Umbilical cord (tissue), 2 donors: Measurements from ENCODE around the gene GLCE. TPM values are rescaled to one million over a fixed set of nuclear protein-coding genes. Genes with fewer than 3 reads are reported as not detected.
"Not testable (repeated sequence)": the region's sequence is repeated elsewhere in the genome, so short reads cannot be mapped to it uniquely, and the experiment has no call there.

Experiments
- DNase-seq: peaks from one replicate; pipeline ENCODE4 v3.0.0-alpha.2; 2015; ENCODE audit warnings: low spot score
- total RNA-seq: library from RNA; depleted of rRNA; stranded (reverse); fragments of >200 nt; gene quantifications from one replicate; pipeline ENCODE4 v1.2.3, GENCODE V29; 2014; ENCODE audit warnings: low replicate concordance; ENCODE audit not compliant: insufficient read depth

The GLCE gene
- total RNA-seq, 1 donor from 2014 or later, result 33.5 TPM

DNA sequence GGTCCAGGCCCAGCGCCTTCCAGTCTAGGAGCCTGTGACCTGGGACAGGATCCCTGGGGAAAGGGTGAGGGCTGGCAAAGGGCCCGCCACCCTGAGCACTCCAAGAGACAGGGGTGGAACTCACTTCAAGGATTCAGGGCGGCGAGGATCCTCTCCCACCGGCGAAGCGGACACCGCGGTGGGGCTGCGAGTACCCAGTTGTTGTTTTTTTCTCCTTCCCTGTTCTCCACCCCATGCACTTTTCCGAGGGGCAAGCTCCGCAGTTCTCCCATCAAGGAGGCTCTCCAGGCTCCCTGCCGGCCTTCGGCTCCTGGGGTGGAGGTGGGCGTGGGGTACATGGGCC lies 137.9 kb downstream of the GLCE start:
- no peak for DNase-seq

DNA sequence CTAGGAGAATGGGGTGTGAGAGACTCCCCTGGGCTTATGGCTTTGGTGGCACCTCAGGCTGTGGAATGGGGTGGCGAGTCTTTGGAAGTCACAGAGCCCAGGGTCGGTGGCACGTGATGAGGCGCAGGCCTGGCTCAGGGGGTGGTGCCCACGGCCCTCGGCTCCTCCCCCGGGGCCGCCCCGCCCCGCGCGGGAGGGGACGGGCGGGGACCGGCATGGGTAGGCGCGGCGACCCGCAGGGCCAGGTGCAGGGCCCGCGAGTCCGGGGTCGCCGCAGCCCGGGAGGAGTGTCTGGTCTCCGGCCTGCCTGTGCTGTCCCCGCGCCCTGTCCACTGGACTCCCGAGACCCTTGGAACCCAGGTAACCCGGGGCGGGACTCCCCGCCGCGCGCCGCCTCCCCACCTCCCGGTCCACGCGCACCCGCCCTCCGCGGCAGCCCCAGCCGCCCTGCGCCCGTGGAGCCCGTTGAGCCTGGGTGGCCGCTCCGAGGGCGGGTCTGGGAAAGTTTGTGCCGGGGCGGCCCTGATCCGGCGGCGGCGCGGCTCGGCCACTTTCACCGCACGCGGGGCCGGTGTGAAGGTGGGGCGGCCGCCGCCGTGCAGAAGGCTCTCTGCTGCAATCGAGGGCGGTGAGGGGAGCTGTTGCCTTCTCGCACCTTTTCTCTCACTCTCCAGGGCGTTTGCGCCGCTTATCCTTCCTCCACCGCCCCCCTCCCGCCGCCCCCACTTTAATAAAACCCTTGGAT lies 138.4 kb downstream of the GLCE start, which contains the start of gene PAQR5:
Gene PAQR5 (plus strand): TSS at position 216 of the 745 bp plus-strand sequence. CDS start 61,169 bp downstream, outside the sequence.
- no peak for DNase-seq

- no peak for DNase-seq
Observed at GRCh38 chr15:69299451-69299886, 139.0 kb downstream of the GLCE start.

DNA sequence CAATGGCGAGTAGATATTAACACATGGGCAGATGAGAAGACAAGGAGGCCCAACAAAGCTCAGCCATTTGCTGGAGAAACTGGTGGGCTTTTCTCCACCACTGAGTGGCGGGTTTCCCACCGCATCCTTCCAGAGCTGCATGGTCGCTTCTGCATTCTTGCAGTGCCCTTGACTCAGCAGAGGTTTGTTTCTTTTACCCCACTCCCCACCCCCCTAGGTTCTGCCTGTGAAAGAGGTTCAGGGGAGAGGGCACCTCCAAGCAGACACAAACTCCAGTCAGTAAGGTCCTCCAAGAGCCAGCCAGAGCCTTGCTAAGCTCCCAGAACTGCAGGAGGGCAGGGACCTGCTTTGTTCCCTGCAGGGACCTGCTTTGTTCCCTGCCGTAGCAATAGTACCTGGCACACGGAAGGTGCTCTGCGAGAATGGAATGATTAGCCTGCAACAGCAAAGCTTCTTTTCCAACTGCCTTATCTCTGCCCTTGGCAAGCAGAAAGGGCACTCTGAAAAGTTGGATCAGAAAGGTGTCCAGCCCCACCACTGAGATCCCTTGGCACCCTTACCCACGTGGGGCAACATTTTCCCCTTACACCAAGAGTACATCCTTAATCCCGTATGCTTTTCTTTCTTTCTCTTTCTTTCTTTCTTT lies 139.6 kb downstream of the GLCE start:
- no peak for DNase-seq

DNA sequence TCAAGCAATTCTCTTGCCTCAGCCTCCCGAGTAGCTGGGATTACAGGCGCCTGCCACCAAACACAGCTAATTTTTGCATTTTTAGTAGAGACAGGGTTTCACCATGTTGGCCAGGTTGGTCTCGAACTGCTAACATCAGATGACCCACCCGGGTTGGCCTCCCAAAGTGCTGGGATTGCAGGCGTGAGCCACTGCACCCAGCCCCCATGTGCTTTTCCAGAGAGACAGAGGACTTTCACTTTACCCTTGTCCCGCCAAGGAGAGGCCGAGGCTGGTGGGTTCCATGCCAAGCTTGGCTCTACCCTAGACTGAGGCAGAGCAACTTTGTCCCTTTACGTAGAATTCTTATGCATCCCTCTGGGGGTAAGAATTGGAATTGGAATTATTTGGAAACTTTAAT lies 140.7 kb downstream of the GLCE start:
- not testable (repeated sequence) for DNase-seq

DNA sequence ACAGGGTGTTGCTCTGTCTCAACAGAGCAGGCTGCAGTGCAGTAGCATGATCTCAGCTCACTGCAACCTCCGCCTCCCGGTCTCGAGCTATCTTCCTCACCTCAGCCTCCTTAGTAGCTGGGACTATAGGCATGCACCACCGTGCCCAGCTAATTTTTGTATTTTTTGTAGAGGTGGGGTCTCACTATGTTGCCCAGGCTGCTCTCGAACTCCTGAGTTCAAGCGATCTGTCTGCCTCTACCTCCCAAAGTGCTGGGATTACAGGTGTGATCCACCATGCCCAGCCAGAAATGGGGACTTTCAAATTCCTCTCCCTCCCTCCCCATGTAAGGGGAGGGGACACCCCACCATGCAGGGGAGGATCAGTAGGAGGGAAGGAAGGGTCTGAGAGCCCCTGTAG lies 141.7 kb downstream of the GLCE start:
- DNase-seq, result not testable (repeated sequence)

GRCh38 chr15:69302929-69303328 lies 142.5 kb downstream of the GLCE start:
- DNase-seq, result no peak

- no peak for DNase-seq
Observed at GRCh38 chr15:69303337-69304181, 143.1 kb downstream of the GLCE start.

GRCh38 chr15:69304182-69304545 lies 143.7 kb downstream of the GLCE start:
- no peak for DNase-seq

- no peak for DNase-seq
Observed at GRCh38 chr15:69305204-69305931, 144.9 kb downstream of the GLCE start.

DNA sequence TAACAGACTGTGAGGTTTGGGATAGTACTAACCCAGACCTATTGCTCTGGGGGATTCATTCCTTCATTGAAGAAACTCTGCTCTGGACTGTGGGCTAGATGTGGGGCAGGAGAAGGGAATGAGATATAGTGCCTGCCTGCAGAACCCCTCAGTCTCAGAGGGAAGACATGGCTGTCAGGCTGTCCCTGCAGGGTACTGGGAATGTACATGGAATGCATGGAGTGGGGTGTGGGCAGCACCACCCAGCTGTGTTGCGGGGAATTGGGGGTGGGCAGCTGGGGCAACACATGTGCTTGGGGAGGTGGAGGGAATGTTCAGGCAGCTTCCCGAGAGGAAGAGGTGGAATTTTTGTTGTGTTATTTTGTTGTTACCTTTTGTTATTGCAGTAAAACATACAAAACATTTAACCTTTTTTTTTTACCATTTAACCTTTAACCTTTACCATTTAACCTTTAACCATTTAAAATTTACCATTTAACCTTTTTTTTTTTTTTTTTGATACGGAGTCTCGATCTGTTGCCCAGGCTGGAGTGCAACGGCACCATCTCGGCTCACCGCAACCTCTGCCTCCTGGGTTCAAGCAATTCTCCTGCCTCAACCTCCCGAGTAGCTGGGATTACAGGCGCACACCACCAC lies 145.6 kb downstream of the GLCE start:
- no peak for DNase-seq

- DNase-seq, result no peak
Observed at GRCh38 chr15:69307939-69308338, 147.5 kb downstream of the GLCE start.

DNA sequence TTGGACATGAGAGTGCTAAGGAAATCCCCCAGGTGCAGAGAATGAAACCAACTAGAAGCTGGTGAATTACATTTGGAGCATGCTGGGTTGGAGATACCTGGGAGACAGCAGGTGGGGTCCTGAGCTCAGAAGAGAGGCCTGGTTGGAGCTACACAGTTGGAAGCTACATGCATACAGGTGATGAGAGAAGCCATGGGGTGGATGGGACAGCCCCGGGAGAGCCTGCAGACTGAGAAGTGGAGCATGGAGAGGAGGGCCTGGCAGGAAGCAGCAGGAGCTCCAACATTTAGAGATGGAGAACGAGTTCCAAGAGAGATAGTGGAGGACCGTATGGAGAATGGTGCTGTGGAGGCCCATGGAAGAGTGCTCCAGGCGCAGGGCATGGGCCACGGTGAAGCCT lies 148.5 kb downstream of the GLCE start:
- DNase-seq, result no peak

DNA sequence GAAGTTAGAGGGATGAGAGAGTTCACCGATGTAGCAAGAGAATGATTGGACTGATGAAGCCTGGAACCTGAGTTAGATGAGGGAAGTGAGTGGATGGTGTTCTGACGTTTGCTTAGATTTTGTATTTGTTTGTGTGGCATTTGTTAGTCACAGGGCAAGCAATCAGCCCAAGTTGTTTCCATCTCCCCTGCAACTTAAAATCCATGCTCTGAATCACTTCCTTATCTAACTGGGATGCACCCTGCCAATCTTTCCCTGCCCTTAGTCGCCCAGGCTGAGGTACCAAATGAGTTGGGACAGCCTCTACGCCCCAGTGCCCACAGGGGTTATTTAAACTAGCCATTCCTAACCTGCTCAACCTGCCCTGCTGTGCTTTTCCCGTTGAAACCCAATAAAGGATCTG lies 150.9 kb downstream of the GLCE start:
- DNase-seq, result no peak

DNA sequence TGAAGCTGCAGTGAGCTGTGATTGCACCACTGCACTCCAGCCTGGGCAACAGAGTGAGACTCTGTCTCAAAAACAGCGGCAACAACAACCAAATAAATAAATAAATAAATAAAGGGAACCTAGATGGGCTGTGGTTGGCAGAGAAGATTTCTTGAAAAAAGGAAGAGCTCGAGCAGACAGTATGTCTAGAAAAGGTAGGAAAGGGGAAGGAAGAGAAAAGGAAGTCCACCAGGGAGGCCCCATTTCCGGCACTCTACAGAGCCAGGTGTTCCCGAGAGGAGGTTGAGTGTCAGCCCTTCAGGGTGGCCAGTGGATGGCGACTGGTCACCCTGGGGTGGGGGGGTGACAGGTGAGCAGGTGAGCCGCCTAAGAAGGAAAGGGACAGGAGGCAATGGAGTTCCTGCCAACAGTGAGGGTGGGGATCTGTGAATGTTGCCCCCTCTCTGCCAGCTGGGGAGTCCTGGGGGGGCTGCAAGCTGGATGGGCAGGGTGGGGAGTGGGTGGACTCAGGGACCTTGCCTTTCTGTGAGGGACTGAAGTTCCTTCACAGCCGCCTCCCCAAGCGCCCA lies 153.1 kb downstream of the GLCE start:
- DNase-seq, result peak; percentile 20

GRCh38 chr15:69314131-69314530 lies 153.7 kb downstream of the GLCE start:
- no peak for DNase-seq

- DNase-seq, result no peak
Observed at GRCh38 chr15:69314736-69315135, 154.3 kb downstream of the GLCE start.

DNA sequence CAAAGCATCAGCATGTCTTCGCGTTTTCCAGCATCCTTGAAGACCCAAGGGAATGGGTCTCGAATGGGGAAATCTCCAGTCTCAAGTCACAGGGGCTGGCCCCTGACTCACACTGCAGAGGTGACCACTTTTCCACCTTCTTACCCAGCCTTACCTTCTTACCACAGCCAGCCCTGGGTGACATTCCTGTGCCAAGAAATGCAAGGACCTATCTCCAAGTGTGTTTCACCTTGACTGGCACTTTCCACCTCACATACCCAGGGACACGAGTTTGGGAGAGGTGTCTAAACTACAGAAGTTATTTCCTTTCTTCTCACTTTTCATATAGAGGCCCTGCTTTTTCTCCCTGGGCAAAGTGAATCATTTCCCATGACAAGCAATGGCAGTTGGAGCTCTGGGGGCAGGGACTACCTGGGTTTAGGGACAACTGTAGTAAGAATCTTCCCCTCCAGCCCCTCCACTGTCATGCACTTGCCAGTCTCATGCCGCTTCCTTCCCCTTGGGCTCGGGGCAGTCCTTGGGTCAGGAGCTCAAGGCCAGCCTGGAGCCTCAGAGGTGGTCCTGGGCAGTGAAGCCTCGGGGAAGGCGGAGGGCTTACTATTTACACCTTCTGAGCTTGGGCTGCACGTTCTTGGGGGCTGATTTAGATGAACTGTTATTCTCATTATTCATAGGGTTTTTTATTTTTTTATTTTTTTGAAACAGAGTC lies 155.1 kb downstream of the GLCE start:
- DNase-seq, result no peak

DNA sequence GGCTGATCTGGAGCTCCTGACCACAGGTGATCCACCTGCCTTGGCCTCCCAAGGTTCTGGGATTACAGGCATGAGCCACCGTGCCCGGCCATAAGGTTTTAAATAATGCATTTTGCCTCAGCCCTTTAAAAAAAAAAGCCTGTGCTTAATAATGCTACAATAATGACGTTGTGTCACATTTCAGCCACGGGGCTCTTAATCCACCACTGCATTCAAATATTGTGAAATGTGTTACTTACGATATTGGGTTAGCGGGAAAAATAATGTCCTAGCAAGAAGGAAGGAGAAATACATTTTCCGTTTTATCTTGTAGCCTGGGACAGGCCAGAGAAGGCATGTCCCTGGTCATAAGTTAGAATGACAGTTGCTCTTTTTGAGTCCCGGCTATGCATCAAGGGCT lies 155.9 kb downstream of the GLCE start:
- DNase-seq, result no peak

DNA sequence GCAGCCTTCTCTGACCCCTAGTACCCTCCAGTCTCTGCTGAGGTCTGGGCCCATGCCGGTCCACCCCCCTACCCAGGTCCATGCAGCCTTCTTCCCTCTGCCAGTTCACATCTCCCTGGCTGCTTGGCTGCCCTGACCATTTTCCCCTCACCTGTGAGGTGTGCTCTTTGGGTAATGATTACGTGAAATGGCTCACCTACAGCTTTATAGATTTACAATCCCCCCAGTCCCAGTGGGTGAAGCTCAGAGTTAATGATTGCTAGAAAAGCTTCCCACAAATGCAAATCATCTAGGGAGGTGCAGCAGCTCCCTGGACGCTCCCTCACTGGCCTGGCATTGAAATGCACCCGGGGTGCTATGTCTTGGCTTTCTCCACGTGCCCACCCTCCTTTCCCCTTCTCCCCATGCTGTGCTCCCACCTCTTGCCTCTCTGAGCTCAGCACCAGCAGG lies 157.0 kb downstream of the GLCE start:
- DNase-seq, result no peak
